ELR (cell line): ENCODE results near the gene CCDC182.

ENCODE experiments used
- DNase-seq: peaks from one replicate; pipeline ENCODE4 v3.0.0-alpha.2; 2015; ENCODE audit warnings: low read depth

CCDC182 gene

DNA sequence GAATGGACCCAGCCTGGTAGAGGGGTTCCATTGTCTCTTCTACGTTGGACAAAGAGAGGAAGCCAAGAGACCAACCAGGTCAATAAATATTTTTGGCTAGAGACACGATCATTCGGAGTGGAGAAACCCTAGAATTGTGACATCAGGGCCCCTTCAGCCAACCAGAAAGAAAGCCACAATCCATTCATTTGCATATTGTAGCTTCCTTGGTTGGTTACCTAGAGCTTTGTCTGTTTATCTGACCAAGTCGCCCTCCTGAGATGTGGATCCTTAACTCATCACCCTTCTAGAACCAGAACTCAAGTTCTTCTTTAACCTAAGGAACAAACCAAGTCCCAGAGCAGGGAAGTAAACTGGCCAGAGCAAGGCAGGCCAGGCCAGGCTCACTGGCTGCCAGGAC is at the start of gene CCDC182:
Gene CCDC182, minus strand, starts transcription at position 58 of the 400 bp plus-strand sequence. Its CDS starts 27 bp downstream, at position 31.
- no peak for DNase-seq

- DNase-seq = no peak
These were observed 49.7 kb upstream of the CCDC182 start for GRCh38 chr17:57794841-57795240.

GRCh38 chr17:57788725-57789124 is 43.6 kb upstream of the CCDC182 start:
- DNase-seq = no peak

DNA sequence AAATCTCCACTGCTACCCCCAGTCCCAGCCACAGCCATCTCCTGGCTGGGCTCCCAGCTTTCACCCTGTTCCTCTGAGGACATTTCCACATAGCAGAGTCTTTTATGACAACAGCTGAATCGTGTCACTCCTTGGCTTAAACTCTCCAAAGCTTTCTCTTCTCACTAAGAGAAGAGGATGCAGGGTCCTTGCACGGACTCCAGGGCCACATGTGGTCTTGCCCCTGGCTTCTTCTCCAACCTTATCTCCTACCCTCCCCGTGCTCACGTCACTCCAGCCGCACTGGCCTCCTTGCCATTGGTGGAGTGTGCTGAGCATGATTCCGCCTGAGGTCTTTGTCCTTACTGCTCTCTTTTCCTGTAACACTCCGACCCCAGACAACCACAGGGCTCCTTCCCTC is 39.9 kb upstream of the CCDC182 start:
- DNase-seq = no peak

- no peak for DNase-seq
These were observed 39.3 kb upstream of the CCDC182 start for GRCh38 chr17:57784226-57784895.

GRCh38 chr17:57783338-57783742 is 38.2 kb upstream of the CCDC182 start:
- DNase-seq = peak; percentile 69

DNA sequence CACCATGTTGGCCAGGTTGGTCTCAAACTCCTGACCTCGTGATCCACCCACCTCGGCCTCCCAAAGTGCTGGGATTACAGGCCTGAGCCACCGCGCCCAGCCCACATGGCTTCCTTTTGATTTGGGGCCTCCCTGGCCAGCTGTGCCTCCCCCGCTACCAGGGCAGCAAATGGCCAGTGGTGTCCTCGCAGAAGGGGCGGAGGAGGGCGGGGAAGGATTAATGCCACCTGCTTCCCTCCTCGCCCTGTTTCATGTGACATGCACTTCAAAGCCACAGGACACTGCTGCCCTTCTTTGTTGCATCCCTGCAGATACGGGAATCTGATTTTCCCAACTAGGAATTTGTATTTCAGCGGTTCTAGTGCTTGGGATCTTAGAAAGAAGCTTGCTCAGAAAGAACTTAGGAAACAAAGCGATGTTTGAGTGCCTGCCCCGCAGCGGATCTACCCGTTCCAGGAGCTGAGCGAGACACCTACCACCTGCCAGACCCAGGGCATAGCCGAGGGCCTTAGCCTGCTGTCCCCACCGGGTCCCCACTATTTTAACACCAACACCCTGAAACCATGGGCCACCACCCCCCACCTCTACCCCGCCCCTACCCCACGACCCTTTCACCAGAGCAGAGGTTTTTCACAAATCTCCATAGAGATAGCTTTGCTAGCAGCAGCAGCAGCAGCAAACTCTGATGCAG is 37.7 kb upstream of the CCDC182 start:
- DNase-seq = no peak

- no peak for DNase-seq
These were observed 37.0 kb upstream of the CCDC182 start for GRCh38 chr17:57782062-57782490.

DNA sequence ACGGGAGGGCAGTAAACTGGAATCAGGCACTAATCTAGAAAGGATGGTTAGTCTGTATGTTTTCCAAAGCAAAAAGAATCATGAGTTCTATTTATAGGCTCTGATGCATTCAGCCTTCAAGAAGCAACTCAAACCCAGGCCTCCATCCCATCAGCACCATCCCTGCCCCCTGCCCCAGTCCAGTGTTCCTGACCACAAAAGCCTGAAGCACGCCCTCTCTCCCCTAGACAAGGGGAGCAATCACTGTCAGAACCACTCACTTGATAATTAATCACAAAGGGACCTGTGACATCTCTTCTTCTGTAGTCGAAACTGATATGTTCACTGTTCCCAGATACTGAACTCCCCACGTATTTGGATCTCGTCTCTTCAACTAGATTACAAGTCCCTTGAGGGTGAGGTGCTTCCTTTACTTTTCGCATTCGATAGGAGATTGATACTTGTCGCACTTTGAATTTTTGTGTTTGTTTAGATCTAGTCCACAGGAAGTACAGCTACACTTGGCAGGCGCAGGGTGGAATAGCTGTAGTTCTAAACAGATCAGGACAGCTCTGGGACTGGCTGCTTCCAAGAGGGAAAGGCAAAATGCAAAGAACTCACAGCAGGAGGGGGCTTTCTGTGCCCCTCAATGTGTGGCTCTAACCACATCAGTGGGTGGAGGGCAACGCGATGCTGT is 36.4 kb upstream of the CCDC182 start:
- DNase-seq = no peak

DNA sequence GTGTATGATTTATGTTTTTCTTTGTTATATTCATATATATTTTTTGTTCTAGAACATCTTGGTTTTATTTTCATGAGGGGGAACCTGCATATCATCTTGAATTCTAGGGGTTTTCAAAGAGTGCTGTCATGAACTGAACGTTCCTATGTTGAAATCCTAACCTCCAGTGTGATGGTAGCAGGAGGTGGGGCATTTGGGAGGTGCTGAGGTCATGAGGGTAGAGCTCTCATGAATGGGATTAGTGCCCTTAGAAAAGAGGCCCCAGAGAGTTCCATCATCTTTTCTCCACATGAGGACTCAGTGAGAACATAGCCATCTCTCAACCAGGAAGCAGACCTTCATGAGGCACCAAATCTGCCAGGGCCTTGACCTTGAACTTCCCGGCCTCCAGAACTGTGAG is 34.6 kb upstream of the CCDC182 start:
- DNase-seq = no peak

- DNase-seq = no peak
These were observed 33.2 kb upstream of the CCDC182 start for GRCh38 chr17:57778306-57778705.

DNA sequence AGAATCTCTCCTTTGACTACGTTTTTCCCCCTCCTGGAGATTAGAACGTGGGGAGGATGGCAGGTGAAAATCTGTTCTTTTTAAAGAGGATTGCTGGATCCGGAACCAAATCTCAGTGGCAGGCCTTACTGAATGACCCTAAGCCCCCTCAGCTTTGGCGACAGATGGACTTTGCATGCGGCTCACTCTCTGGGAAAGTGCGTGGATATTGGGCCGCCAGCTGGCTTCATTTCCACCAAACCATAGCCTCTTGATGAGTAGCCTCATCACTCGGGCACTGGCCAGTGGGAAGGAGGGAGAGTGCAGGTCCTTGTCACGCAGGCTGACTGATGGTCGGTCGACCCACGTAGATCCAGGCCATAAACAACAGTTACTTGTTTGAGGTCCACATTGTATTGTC is 31.3 kb upstream of the CCDC182 start:
- DNase-seq = no peak

GRCh38 chr17:57774872-57775271 is 29.8 kb upstream of the CCDC182 start:
- no peak for DNase-seq

DNA sequence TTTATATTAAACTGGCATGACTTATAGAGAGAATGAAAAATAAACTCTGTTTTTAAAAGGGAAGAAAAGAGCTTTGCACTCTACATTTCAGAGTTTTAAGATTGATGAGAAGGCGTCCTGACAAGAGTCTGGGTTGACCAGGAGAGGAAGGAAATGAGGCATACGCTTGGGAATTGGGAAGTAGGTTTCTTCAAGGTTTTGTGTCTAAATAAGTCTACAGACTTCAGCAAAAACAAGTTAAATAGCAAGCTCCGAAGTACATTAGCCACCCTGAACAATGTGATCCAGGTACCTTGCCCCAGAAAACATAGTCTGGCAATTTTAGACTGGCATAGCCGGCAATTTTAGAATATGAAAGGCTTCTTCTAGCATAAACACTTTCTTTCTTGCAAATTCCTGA is 28.5 kb upstream of the CCDC182 start:
- no peak for DNase-seq

- DNase-seq = no peak
These were observed 27.7 kb upstream of the CCDC182 start for GRCh38 chr17:57772774-57773173.

DNA sequence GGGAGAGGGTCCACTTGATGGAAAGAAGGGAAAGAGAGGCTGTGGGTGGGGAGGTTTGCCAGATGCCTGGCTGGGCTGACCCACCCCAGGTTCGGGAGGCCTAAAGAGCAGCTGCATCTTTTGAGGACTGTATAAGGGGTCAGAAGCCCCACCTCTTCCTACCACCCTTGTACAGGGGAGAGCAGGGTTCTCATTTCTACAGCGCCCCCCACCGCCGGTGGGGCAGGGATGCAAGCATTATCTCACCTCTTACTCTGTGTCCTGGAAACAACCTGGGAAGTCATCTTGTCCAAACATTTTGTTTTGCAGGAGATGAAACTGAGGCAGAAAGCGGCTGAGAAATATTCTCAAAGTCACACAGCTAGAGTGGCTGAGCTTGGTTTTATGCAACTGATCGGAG is 22.5 kb upstream of the CCDC182 start:
- no peak for DNase-seq

- DNase-seq = no peak
These were observed 21.3 kb upstream of the CCDC182 start for GRCh38 chr17:57766318-57766943.

GRCh38 chr17:57762452-57763395 is 17.6 kb upstream of the CCDC182 start:
- DNase-seq = no peak

DNA sequence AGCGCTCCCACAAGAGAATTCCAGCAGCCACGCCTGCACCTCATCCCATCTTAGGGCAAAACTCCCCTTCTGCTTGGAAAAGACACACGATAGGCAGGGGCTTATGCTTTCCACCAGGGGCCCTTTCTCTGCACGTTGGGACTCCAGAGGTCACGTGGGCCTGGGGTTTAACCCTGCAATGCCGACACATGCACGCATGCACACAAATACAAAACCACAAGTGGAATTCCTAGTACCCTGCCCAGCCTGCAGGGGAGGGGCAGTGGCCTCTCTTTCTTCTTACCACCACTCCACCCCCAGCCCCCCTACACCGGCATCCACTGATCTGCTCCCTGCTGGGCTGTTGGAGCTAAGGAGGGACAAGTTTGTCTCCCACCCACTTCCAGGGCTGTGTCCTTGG is 16.8 kb upstream of the CCDC182 start:
- DNase-seq = no peak

GRCh38 chr17:57760046-57760445 is 14.9 kb upstream of the CCDC182 start:
- no peak for DNase-seq

DNA sequence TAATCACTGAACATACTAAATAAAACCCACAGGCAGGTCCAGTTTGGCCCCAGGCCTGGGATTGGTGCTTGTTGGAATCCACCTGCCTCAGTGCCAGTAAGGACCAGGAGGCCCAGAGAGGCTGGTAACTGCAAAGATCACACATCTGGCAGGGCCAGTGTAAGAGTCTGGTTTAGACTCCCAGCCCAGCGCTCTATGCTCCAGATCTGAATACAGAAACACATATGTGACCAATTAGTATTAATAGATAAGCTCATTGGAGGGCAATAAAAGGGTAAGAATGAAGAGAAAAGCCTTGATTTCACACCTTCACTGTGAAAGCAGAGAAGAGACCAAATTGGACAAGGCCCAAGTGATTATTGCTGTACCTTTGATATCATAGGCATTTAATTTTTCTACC is 13.6 kb upstream of the CCDC182 start:
- DNase-seq = no peak

GRCh38 chr17:57757735-57758134 is 12.6 kb upstream of the CCDC182 start:
- no peak for DNase-seq
